HCT116 (cell line): Measurements from ENCODE around the gene IQSEC3. TPM values are rescaled to one million over a fixed set of nuclear protein-coding genes. Genes with fewer than 3 reads are reported as not detected.

Experiments
- ATAC-seq: fragments of 200-7000 bp; cut with Tn5 transposase; 2 replicates; pipeline ENCODE4 v1.9.1; 2020; ENCODE audit warnings: mild to moderate bottlenecking, moderate library complexity
- BruUV-seq: library from RNA; stranded (reverse); fragments of 400-500 nt; replicated peaks from 2 replicates; lab custom pipeline; 2021; lab: Mats Ljungman, UMichigan
- CTCF ChIA-PET: fragments of 300-600 bp; sonication (Branson Sonifier 250); formaldehyde crosslinking; loops from one replicate; lab custom pipeline; 2021; ENCODE audit warnings: antibody characterized with exemption; lab: Charles Lee
- POLR2A ChIA-PET: fragments of 300-600, 350-600 bp; sonication (Branson Sonifier 250); formaldehyde crosslinking; loops from one replicate; lab custom pipeline; 2021; ENCODE audit warnings: antibody characterized with exemption; lab: Charles Lee
- RAD21 ChIA-PET, 2 experiments: fragments of 300-600 bp; sonication (Branson Sonifier 250); formaldehyde crosslinking; loops; one replicate each; lab custom pipeline; 2023; ENCODE audit warnings: low total read pairs in 2 of 2; ENCODE audit not compliant: uncharacterized antibody in 2 of 2, unreplicated experiment in 2 of 2, low non-redundant PET in 1 of 2; lab: Charles Lee
- DNase-seq: peaks from one replicate; pipeline ENCODE4 v3.0.0-alpha.2; 2010; ENCODE audit warnings: low read depth, low spot score
- H2AFZ ChIP-seq: fragments of 200-600 bp; shearing (Covaris generic), sonication (generic); 2 replicates; pipeline ENCODE4 v1.6.1; 2017; ENCODE audit warnings: low read depth, mixed run types, mixed read lengths, antibody characterized with exemption, low read length; ENCODE audit not compliant: poor library complexity, severe bottlenecking
- H3K27ac ChIP-seq: 2 replicates; pipeline ENCODE4 v1.5.1; 2012; ENCODE audit warnings: low read depth, low read length
- H3K27me3 ChIP-seq: fragments of 200-600 bp; sonication (generic); 2 replicates; pipeline ENCODE4 v1.6.1; 2016; ENCODE audit warnings: mixed run types, low read length, mixed read lengths; ENCODE audit not compliant: insufficient read depth
- H3K36me3 ChIP-seq, 2 experiments: fragments of 200-500 bp in 1 of 2; fragments of 200-600 bp in 1 of 2; sonication (Bioruptor generic) in 1 of 2; sonication (generic) in 1 of 2; 2 replicates each; pipeline versions ENCODE4 v1.5.1 to v1.6.1; 2014 to 2016; ENCODE audit warnings: low read length in 2 of 2, inconsistent platforms in 1 of 2, mixed read lengths in 1 of 2, mixed run types in 1 of 2; ENCODE audit not compliant: insufficient read depth in 2 of 2, control insufficient read depth in 1 of 2
- H3K4me1 ChIP-seq, 2 experiments: fragments of 200-600 bp in 1 of 2; sonication (generic) in 1 of 2; 2 replicates each; pipeline versions ENCODE4 v1.5.1 to v1.6.1; 2012 to 2017; ENCODE audit warnings: low read length in 2 of 2, inconsistent platforms in 1 of 2, mild to moderate bottlenecking in 1 of 2, mixed read lengths in 1 of 2, mixed run types in 1 of 2, moderate library complexity in 1 of 2; ENCODE audit not compliant: insufficient read depth in 2 of 2, control insufficient read depth in 1 of 2
- H3K4me2 ChIP-seq: fragments of 200-600 bp; sonication (generic); 2 replicates; pipeline ENCODE4 v1.6.1; 2017; ENCODE audit warnings: mixed run types, low read length, mixed read lengths
- H3K4me3 ChIP-seq, 2 experiments: fragments of 200-600 bp in 1 of 2; sonication (generic) in 1 of 2; replicated peaks in 1 of 2; 2 replicates each; pipeline ENCODE4 v1.5.1; 2011 to 2016; ENCODE audit warnings: low read length in 2 of 2, control low read depth in 1 of 2, low read depth in 1 of 2, mild to moderate bottlenecking in 1 of 2, mixed read lengths in 1 of 2, mixed run types in 1 of 2
- H3K79me2 ChIP-seq: fragments of 200-600 bp; sonication (generic); 2 replicates; pipeline ENCODE4 v1.6.1; 2017; ENCODE audit warnings: mild to moderate bottlenecking, mixed run types, low read length, moderate library complexity, mixed read lengths; ENCODE audit not compliant: insufficient read depth
- H3K9ac ChIP-seq: fragments of 200-600 bp; sonication (generic); 2 replicates; pipeline ENCODE4 v1.6.1; 2016; ENCODE audit warnings: low read length, mixed read lengths
- H3K9me2 ChIP-seq: fragments of 200-600 bp; sonication (generic), shearing (Covaris generic); 2 replicates; pipeline ENCODE4 v1.6.1; 2017; ENCODE audit warnings: mixed run types, mild to moderate bottlenecking, moderate library complexity; ENCODE audit not compliant: insufficient read depth
- H3K9me3 ChIP-seq, 2 experiments: fragments of 200-500 bp in 1 of 2; fragments of 200-600 bp in 1 of 2; sonication (Bioruptor generic) in 1 of 2; sonication (generic) in 1 of 2; 2 replicates each; pipeline ENCODE4 v1.6.1; 2014 to 2017; ENCODE audit warnings: low read length in 2 of 2, mixed read lengths in 2 of 2, inconsistent platforms in 1 of 2, low read depth in 1 of 2, mild to moderate bottlenecking in 1 of 2, mixed run types in 1 of 2, moderate library complexity in 1 of 2; ENCODE audit not compliant: control insufficient read depth in 1 of 2, insufficient read depth in 1 of 2
- H4K20me1 ChIP-seq: fragments of 200-600 bp; sonication (generic), shearing (Covaris generic); 2 replicates; pipeline ENCODE4 v1.6.1; 2017; ENCODE audit warnings: mixed run types, mild to moderate bottlenecking, moderate library complexity; ENCODE audit not compliant: insufficient read depth
- CBX3 ChIP-seq: IDR thresholded peaks from 2 replicates; pipeline ENCODE4 v1.6.1; 2012; ENCODE audit warnings: low read depth
- CEBPB ChIP-seq: IDR thresholded peaks from 2 replicates; pipeline ENCODE4 v1.6.1; 2012; ENCODE audit warnings: low read depth
- EGR1 ChIP-seq: IDR thresholded peaks from 2 replicates; pipeline ENCODE4 v1.6.1; 2012; ENCODE audit warnings: low read depth
- EZH2phosphoT487 ChIP-seq: fragments of 200-600 bp; IDR thresholded peaks from 2 replicates; pipeline ENCODE4 v1.6.1; 2018; ENCODE audit warnings: antibody characterized with exemption, borderline replicate concordance
- FOSL1 ChIP-seq: IDR thresholded peaks from 2 replicates; pipeline ENCODE4 v1.6.1; 2012; ENCODE audit warnings: low read depth
- POLR2A ChIP-seq: IDR thresholded peaks from 2 replicates; pipeline ENCODE4 v1.7.0; 2011; ENCODE audit warnings: borderline replicate concordance; ENCODE audit not compliant: insufficient read depth, insufficient read length; ENCODE audit errors: extremely low read depth
- POLR2AphosphoS5 ChIP-seq: IDR thresholded peaks from 2 replicates; pipeline ENCODE4 v1.6.1; 2011; ENCODE audit warnings: mild to moderate bottlenecking, low read depth, low read length, moderate library complexity
- RAD21 ChIP-seq: IDR thresholded peaks from 2 replicates; pipeline ENCODE4 v1.6.1; 2012; ENCODE audit warnings: low read depth, mild to moderate bottlenecking
- SIN3A ChIP-seq: IDR thresholded peaks from 2 replicates; pipeline ENCODE4 v1.6.1; 2012; ENCODE audit warnings: low read depth
- SP1 ChIP-seq: IDR thresholded peaks from 2 replicates; pipeline ENCODE4 v1.6.1; 2012; ENCODE audit warnings: low read depth
- TCF7L2 ChIP-seq: IDR thresholded peaks from 2 replicates; pipeline ENCODE4 v1.7.0; 2011; ENCODE audit warnings: borderline replicate concordance, inconsistent platforms; ENCODE audit not compliant: insufficient read depth, insufficient read length; ENCODE audit errors: extremely low read depth
- YY1 ChIP-seq: IDR thresholded peaks from 2 replicates; pipeline ENCODE4 v1.6.1; 2011; ENCODE audit warnings: low read length, low read depth, moderate library complexity, mild to moderate bottlenecking; ENCODE audit not compliant: insufficient replicate concordance; ENCODE audit errors: extremely low read depth
- intact Hi-C: fragments of 100-400 bp; cut with micrococcal nuclease; formaldehyde crosslinking; loops from 2 replicates; pipeline ENCODE4 v1.10.0; 2022
- total RNA-seq: library from RNA; stranded (reverse); gene quantifications from one replicate; pipeline ENCODE4 v1.2.1, GENCODE V29; 2021; ENCODE audit not compliant: unreplicated experiment
- TF ChIP-seq, protein P1 (sequence below): IDR thresholded peaks from 2 replicates; pipeline ENCODE4 v1.6.1; 2012
- TF ChIP-seq, protein P2 (sequence below): IDR thresholded peaks from 2 replicates; pipeline ENCODE4 v1.6.1; 2011; ENCODE audit warnings: mild to moderate bottlenecking, low read length, moderate library complexity; ENCODE audit not compliant: insufficient replicate concordance; ENCODE audit errors: extremely low read depth
- TF ChIP-seq, protein P3 (sequence below), 3 experiments: fragments of 200-600 bp in 1 of 3; sonication (generic) in 1 of 3; IDR thresholded peaks in 2 of 3; conservative IDR thresholded peaks in 1 of 3; 2 replicates each; pipeline ENCODE4 v1.5.1; 2012 to 2017; ENCODE audit warnings: low read depth in 2 of 3, low read length in 2 of 3, antibody characterized with exemption in 1 of 3, borderline replicate concordance in 1 of 3, control low read depth in 1 of 3, mild to moderate bottlenecking in 1 of 3, mixed read lengths in 1 of 3, mixed run types in 1 of 3, moderate library complexity in 1 of 3; ENCODE audit not compliant: insufficient read depth in 1 of 3
- TF ChIP-seq, protein P4 (sequence below): IDR thresholded peaks from 2 replicates; pipeline ENCODE4 v1.6.1; 2012
- TF ChIP-seq, protein P5 (sequence below): IDR thresholded peaks from 2 replicates; pipeline ENCODE4 v1.6.1; 2012; ENCODE audit warnings: low read depth

IQSEC3 gene
- total RNA-seq, 1 experiment from 2014 or later = not detected

DNA sequence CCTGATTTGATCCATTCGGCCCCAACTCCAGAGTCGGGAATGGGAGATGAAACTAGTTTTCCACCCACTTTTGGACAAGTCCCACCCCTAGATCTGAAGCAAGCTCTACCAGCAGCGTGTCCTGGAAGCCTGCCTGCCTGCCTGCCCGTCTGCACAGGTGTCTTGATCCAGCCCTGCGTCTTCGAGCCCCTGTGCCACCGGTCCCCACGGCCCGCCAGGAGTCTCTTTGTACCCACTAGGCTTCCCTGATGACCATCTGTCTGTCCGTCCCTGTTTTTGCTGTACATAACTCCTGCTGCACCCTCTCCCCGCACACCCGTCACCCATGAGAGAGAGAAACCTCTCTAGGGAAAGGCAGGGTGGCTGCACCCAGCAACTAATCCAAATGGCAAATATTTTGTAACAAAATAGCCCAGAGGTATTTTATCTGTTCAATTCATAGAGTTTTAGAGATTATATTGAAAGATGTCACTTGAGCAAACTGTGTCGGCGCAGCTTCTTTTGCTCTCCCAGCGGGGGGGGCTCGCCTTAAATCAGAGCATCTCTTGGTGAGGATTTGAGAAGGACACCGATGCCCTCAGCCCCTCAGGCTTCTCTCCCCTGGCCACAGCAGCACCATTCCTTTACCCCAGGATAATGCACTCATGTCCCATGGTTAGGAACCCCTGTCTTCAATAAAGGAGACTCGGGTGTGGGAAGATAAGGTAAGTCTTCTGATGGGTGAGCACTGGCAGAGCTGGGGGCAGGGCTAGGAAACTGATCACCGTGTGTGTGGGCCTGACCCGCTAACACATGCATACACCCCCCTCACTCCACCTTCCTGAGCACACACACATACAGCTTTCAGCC is 111.6 kb downstream of the IQSEC3 start:
- intact Hi-C loops = no loop called here
- DNase-seq (no peak), ATAC-seq (no peak)
- H3K79me2 ChIP-seq = no peaks in the 10 kb centered on the region
- no peak overlapping the region for H3K9ac ChIP-seq
- POLR2A ChIA-PET = no interaction called here
- H3K9me3 ChIP-seq = no peaks in the 10 kb centered on the region
- BruUV-seq = no TSS peak
- H4K20me1 ChIP-seq = no peaks in the 10 kb centered on the region
- H3K4me3 ChIP-seq = no peak overlapping the region
- TF ChIP-seq EGR1 (no peak), RAD21 (no peak), CEBPB (no peak), FOSL1 (no peak), CBX3 (no peak), TCF7L2 (no peak), SIN3A (no peak), YY1 (no peak), POLR2AphosphoS5 (no peak), POLR2A (no peak), SP1 (no peak), EZH2phosphoT487 (no peak)
- TF ChIP-seq, protein P1, sequence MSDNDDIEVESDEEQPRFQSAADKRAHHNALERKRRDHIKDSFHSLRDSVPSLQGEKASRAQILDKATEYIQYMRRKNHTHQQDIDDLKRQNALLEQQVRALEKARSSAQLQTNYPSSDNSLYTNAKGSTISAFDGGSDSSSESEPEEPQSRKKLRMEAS = no peak
- TF ChIP-seq, protein P2, sequence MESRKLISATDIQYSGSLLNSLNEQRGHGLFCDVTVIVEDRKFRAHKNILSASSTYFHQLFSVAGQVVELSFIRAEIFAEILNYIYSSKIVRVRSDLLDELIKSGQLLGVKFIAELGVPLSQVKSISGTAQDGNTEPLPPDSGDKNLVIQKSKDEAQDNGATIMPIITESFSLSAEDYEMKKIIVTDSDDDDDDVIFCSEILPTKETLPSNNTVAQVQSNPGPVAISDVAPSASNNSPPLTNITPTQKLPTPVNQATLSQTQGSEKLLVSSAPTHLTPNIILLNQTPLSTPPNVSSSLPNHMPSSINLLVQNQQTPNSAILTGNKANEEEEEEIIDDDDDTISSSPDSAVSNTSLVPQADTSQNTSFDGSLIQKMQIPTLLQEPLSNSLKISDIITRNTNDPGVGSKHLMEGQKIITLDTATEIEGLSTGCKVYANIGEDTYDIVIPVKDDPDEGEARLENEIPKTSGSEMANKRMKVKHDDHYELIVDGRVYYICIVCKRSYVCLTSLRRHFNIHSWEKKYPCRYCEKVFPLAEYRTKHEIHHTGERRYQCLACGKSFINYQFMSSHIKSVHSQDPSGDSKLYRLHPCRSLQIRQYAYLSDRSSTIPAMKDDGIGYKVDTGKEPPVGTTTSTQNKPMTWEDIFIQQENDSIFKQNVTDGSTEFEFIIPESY = no peak
- TF ChIP-seq, protein P3, sequence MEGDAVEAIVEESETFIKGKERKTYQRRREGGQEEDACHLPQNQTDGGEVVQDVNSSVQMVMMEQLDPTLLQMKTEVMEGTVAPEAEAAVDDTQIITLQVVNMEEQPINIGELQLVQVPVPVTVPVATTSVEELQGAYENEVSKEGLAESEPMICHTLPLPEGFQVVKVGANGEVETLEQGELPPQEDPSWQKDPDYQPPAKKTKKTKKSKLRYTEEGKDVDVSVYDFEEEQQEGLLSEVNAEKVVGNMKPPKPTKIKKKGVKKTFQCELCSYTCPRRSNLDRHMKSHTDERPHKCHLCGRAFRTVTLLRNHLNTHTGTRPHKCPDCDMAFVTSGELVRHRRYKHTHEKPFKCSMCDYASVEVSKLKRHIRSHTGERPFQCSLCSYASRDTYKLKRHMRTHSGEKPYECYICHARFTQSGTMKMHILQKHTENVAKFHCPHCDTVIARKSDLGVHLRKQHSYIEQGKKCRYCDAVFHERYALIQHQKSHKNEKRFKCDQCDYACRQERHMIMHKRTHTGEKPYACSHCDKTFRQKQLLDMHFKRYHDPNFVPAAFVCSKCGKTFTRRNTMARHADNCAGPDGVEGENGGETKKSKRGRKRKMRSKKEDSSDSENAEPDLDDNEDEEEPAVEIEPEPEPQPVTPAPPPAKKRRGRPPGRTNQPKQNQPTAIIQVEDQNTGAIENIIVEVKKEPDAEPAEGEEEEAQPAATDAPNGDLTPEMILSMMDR (IDR thresholded peaks at IDR 0.05 in 2 of 3, conservative IDR thresholded peaks at IDR 0.05 in 1 of 3; ENCODE audit: borderline replicate concordance in 1 of 3, insufficient read depth in 1 of 3, low read depth in 2 of 3, low read length in 2 of 3) = no peak
- TF ChIP-seq, protein P4, sequence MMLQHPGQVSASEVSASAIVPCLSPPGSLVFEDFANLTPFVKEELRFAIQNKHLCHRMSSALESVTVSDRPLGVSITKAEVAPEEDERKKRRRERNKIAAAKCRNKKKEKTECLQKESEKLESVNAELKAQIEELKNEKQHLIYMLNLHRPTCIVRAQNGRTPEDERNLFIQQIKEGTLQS = no peak
- TF ChIP-seq, protein P5, sequence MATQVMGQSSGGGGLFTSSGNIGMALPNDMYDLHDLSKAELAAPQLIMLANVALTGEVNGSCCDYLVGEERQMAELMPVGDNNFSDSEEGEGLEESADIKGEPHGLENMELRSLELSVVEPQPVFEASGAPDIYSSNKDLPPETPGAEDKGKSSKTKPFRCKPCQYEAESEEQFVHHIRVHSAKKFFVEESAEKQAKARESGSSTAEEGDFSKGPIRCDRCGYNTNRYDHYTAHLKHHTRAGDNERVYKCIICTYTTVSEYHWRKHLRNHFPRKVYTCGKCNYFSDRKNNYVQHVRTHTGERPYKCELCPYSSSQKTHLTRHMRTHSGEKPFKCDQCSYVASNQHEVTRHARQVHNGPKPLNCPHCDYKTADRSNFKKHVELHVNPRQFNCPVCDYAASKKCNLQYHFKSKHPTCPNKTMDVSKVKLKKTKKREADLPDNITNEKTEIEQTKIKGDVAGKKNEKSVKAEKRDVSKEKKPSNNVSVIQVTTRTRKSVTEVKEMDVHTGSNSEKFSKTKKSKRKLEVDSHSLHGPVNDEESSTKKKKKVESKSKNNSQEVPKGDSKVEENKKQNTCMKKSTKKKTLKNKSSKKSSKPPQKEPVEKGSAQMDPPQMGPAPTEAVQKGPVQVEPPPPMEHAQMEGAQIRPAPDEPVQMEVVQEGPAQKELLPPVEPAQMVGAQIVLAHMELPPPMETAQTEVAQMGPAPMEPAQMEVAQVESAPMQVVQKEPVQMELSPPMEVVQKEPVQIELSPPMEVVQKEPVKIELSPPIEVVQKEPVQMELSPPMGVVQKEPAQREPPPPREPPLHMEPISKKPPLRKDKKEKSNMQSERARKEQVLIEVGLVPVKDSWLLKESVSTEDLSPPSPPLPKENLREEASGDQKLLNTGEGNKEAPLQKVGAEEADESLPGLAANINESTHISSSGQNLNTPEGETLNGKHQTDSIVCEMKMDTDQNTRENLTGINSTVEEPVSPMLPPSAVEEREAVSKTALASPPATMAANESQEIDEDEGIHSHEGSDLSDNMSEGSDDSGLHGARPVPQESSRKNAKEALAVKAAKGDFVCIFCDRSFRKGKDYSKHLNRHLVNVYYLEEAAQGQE = no peak
- H3K27ac ChIP-seq = no peak overlapping the region
- CTCF ChIA-PET = no interaction called here
- no peak overlapping the region for H2AFZ ChIP-seq
- peaks cover 9 to 55% of the 10 kb centered on the region in 2 experiments; a peak in 3 of 4 replicates for H3K4me1 ChIP-seq
- H3K9me2 ChIP-seq = no peaks in the 10 kb centered on the region
- H3K36me3 ChIP-seq = no peaks in the 10 kb centered on the region
- H3K4me2 ChIP-seq = no peak overlapping the region
- RAD21 ChIA-PET = no interaction called here
- no peaks in the 10 kb centered on the region for H3K27me3 ChIP-seq
